Measurements from ENCODE around the gene WDR77.

- no peak for TF ChIP-seq CTCF (IDR thresholded peaks at IDR 0.05)
- no peak for TF ChIP-seq POLR2A (IDR thresholded peaks at IDR 0.05)
Observed at GRCh38 chr1:111468717-111469100, 19.7 kb upstream of the WDR77 start.
